Activated CD8-positive, alpha-beta memory T cell treated with anti-CD3 and anti-CD28 coated beads for 48 hours (primary cell): ENCODE data around the gene ITPR1.

ENCODE experiments used
- DNase-seq, 3 experiments: peaks; one replicate each; pipeline ENCODE4 v3.0.0-alpha.2; 2020; ENCODE audit warnings: low read depth in 2 of 3, low spot score in 2 of 3

ITPR1 gene

DNA sequence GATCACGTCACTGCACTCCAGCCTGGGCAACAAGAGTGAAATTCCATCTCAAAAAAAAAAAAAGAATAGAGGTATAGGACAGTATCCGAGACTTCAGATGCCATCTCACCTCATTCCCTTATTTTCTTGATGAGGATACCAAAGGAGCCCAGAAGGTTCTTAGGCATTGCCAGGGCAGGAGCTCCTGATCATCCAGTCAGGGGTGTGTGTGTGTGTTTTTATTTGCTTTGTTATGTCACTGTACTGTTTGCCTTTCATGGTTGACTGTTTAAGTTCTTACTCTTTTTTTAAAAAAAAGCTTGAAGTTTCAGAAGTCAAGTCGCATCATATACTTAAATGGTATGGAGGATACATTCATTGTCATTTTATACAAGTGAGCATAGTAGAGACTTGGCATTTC lies 346.1 kb downstream of the ITPR1 start:
- no peak for DNase-seq

DNA sequence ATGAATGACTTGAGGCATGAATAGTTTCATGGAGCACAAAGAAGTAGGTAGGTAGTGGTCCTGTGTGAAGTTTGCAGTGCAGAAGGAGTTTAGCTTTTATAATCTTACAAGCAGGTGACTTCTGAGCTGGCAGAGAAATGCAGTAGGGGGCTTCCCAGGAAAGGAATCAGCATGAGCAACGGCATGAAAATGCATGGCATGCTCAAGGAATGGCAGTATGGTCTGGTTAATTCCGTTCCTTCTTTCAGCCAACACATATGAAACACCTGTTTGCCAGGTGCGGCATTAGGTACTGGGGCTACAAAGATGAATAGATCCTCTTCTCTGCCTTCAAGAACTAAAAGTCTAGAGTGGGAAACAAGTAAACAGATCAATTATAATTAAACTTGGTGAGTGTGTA lies 348.1 kb downstream of the ITPR1 start:
- DNase-seq = no peak

DNA sequence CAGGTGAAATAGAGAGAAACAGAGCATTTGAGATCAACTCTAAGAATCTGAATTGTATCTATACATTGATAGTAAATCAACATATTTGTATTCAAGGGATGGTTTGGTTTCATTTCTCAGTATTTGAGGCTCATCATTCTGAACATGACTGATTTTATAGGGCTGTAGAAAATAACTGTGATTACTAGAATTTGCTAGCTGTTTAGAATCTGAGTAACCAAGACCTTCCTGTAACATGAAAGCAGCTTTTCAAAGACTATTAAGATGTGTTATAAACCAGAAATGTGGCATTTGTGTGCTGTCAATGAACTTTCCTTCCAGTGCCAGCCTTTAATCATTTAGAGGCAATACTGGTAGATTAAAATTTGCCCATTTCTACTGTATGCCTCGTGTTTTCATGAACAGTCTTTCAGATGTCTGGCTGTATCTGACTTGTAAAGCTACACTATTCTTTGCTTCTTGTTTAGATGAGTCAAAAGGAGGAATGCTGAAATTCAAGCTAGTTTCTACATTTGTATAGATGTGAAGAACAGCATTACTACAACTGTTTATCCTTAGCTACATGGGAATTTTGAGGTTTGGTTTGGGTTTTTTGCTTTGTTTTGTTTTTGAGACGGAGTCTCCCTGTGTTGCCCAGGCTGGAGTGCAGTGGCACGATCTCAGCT lies 348.8 kb downstream of the ITPR1 start:
- no peak for DNase-seq

GRCh38 chr3:4843619-4844018 lies 350.5 kb downstream of the ITPR1 start:
- no peak for DNase-seq

DNA sequence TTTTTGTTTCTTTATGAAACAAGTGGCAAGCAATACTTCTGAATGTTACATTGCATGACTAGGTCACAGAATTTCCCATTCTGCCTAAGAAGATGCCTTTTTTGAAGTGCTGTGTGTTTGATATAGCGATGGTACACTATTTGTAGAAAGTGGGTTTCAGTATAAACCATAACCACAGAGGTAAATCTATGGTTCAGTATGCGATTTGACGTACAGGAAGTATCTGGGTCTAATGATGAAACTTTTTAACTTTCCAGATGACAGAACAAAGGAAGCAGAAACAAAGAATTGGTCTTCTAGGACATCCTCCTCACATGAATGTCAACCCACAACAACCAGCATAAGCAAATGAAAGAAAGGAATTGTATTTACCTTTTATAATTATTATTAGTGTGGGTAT lies 352.7 kb downstream of the ITPR1 start:
- no peak for DNase-seq

GRCh38 chr3:4846543-4846942 lies 353.4 kb downstream of the ITPR1 start:
- no peak for DNase-seq

DNA sequence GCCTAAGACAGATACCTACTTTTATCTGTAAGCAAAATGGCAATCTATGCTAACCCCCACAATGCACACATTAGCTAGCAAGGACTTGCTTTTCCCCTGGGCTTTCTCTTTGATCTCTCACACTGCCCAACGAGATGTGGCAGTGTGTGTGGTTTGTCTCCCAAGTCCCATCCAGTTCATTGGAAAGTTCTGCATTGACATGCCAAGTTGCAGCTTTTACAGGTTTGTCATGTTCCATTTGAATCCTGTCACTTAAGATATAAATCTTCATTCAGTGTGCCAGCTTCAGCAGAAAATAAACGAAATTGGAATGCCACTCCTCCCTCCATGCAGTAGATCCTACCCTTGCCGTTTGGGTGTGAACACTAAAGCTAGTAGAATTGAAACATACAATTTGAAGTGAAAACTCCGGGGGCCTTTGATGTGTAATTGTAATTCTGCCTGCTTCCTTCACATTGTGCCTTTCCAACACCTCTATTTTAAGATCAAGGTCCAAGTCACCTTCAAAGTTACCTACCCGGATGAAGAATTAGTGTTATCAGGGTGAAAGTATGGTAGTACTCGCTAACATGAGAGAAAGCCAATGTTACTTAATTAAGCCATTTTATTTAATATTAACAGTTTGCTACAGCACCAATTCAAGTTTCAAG lies 355.2 kb downstream of the ITPR1 start:
- DNase-seq = no peak

DNA sequence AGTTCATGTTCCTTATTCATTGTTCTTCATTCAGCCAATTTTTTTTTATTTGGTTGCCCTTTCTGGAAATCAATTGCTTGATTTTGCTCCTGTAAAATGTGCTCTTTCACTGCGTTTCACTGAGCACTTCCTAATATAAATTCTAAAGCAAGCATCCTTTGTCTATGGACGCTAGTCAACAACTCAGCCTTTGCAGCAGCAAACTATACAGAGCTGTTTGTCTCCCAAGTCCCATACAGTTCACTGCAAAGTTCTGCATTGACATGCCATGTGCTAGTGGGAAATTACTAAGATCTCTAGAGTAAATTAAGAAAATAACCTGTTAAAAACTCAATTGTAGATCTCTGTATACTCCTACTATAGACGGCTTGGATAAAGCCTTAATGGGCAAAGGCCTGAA lies 356.0 kb downstream of the ITPR1 start:
- DNase-seq = no peak

- DNase-seq = no peak
Measured at GRCh38 chr3:4849739-4850138, 356.6 kb downstream of the ITPR1 start.

DNA sequence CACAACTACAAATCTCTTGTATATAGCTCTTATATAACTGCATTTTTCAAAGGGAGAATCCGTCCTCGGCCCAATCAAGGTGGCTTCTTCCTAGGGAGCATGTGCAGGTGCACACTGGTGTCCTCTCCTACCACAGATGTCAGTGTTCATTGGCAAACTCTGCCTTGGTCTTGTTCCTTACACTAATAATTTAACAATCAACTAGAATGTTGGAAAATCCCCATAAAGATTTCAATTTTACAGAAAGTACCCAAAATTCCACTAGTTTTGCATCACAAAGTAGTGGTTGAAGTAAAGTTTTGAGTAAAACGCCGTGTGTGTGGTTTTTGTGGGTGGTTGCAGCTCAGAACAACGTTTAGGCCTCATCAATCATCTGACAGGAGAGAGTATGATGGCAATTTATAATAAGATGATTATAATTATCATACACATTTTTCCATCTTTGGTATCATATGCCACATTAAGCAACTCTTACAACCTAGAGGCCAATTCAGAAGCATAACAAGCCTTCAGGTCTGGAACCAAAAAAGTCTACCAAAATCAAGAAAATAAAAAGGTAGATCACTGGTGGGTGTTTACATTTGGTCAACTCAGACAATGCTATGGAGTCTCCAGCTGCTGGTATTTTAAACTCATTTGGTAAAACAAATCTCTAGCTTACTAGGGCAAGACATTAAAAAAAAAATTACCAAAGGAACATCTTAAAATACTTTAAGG lies 357.2 kb downstream of the ITPR1 start:
- no peak for DNase-seq

DNA sequence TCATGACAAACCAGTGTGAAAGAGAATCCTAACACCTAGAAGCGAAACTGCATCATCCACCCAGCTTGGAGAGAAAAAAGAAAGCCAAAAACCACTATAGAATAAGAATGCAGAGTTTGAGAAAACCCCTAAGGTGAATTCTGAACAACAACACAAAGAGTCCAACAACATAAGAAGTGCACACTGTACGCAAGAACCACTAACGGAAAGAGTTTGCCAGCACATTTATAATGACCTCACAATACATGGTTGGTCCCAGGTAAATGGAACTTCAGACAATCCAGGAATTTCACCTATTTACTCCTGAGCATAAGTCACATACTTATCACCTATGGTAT lies 357.7 kb downstream of the ITPR1 start:
- no peak for DNase-seq

- DNase-seq = no peak
Measured at GRCh38 chr3:4852780-4853748, 359.9 kb downstream of the ITPR1 start.

DNA sequence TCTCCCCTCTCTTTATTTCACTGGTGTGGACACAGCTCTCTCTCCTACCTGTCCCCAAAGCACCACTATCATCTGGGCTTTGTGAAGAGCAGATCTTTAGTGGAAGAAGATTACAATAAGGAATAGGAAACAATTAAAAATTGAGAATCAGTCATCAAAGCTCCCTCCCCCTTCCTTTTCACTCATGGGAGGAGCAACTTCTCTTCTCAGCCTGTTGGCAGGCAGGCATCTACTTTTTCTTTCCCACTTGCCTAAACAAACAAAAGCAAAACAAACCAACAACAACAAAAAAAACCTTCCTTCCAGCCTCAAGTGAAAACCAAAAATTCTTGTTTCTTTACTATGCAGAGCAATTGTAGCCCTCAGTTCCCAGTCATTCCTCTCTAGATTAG lies 360.6 kb downstream of the ITPR1 start:
- no peak for DNase-seq

DNA sequence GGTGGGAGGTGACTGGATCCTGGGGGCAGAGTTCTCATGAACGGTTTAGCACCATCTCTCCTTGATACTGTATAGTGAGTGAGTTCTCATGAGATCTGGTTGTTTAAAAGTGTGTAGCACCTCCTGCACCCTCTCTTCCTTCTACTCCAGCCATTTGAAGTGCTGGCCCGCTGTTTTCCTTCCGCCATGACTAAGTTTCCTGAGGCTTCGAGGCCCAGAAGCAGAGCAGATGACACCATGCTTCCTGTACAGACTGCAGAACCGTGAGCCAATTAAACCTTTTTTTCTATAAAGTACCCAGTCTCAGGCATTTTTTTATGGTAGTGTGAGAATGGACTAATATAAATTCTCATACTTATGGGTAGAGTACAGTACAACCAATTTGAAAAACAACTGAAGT lies 362.5 kb downstream of the ITPR1 start:
- no peak for DNase-seq

DNA sequence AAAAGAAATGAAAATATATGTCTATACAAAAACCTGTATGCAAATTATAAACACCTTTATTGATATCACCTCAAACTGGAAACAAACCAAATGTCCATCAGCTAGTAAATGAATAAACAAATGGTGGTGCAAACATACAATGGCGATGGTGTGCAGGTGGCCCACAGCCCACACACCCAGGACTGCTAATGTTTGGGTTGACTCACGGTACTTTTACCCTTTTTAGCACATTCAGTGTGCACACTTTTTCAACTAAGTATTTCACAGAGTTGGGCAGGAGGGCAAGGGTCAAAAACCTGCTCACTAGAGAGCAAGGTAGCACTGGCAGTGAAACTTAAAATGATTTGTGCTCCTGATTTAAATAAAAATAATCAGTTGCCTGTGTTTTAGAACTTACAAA lies 363.0 kb downstream of the ITPR1 start:
- DNase-seq = no peak

DNA sequence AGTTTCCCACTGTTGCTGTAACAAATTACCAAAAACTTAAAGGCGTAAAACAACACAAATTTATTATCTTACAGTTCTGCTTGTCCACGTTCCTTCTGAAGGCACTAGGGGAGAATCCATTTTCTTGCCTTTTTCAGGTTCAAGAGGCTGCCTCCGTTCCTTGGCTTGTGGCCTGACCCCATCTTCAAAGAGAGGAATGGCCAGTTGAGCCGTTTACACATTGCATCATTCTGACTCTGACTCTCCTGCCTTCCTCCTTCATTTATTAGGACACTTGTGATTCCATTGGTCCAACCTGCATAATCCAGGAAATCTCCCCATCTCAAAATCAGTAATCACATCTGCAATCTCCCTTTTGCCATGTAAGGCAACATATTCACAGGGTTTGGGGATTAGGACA lies 363.4 kb downstream of the ITPR1 start:
- DNase-seq = no peak

- no peak for DNase-seq
Measured at GRCh38 chr3:4856986-4857385, 363.8 kb downstream of the ITPR1 start.

DNA sequence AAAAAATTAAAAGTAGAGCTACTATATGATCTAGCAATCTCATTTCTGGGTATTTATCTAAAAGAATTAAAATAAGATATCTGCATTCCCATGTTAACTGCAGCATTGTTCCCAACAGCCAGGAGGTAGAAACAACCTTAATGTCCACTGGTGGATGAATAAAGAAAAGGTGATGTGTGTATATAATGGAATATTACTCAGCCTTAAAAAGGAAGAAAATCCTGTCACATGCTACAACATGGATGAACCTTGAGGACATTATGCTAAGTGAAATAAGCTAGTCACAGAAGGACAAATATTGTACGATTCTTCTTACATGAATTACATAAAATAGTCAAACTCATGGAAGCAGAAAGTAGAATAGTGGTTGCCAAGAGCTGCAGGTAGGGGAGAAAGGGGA lies 366.6 kb downstream of the ITPR1 start:
- DNase-seq = no peak

- DNase-seq = no peak
Measured at GRCh38 chr3:4862973-4863372, 369.8 kb downstream of the ITPR1 start.

- no peak for DNase-seq
Measured at GRCh38 chr3:4864503-4864902, 371.4 kb downstream of the ITPR1 start.

DNA sequence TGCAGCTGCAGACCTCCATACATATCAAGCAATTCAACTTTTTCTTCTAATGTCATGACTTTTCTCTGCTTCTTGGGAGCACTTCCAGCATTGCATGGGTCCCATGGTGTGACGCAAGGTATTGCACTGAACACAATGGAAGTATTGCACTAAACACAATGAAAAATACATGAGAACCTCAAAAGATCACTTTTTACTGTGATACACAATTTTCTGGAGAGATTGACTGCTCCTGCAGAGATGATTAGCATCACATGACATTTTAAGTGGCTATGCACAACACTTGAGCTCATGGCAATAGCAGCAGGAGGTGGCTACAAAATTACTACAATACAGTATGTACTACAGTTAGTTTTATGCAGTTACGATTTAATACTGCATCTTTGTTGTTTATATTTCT lies 372.6 kb downstream of the ITPR1 start:
- no peak for DNase-seq

DNA sequence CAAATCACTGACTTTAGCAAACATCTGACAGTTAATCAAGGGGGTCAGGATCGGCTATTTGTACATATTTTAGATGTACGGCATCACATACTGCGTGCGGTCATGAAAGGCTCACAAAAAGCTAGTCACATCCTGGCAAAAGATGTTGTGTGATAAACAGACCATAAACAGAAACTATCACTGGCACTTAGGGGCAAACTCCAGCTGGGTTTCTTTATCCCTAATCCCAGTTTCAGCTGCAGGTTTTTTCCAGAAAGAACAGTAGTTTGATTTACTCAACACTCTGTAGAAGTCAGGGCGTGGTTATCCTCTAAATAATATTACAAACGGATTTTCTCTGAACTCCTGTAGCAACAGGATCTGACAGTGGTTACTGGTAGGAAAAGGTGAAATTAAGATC lies 373.7 kb downstream of the ITPR1 start:
- no peak for DNase-seq
